CD14-positive monocyte (primary cell): ENCODE data around the gene CCL25. TPM values are rescaled to one million over a fixed set of nuclear protein-coding genes. Genes with fewer than 3 reads are reported as not detected.

ENCODE experiments used
- DNase-seq, 3 donors: peaks; one replicate each; pipeline ENCODE4 v3.0.0-alpha.2; 2011 to 2022
- H2AFZ ChIP-seq: 2 replicates; pipeline ENCODE4 v1.6.0; 2012; ENCODE audit warnings: mild to moderate bottlenecking, low read depth, low read length, inconsistent platforms; ENCODE audit not compliant: insufficient read depth, poor library complexity, severe bottlenecking
- H3K27ac ChIP-seq, 2 donors: 1 replicate in 1 of 2; 2 replicates in 1 of 2; pipeline ENCODE4 v1.5.1; 2012 to 2013; ENCODE audit warnings: low read length in 2 of 2, control low read depth in 1 of 2, inconsistent platforms in 1 of 2, low read depth in 1 of 2, mild to moderate bottlenecking in 1 of 2
- H3K27me3 ChIP-seq, 2 donors: one replicate each; pipeline versions ENCODE4 v1.6.0 to v1.6.1; 2011 to 2013; ENCODE audit warnings: low read length in 2 of 2; ENCODE audit not compliant: control insufficient read depth in 2 of 2, insufficient read depth in 2 of 2
- H3K36me3 ChIP-seq, 2 donors: replicated peaks in 1 of 2; 1 replicate in 1 of 2; 2 replicates in 1 of 2; pipeline versions ENCODE4 v1.5.1 to v1.6.1; 2012 to 2013; ENCODE audit warnings: low read length in 2 of 2, control low read depth in 1 of 2, inconsistent platforms in 1 of 2, mild to moderate bottlenecking in 1 of 2; ENCODE audit not compliant: insufficient read depth in 2 of 2, control insufficient read depth in 1 of 2
- H3K4me1 ChIP-seq, 2 donors: 1 replicate in 1 of 2; 2 replicates in 1 of 2; pipeline versions ENCODE4 v1.5.1 to v1.6.1; 2012 to 2013; ENCODE audit warnings: low read length in 2 of 2, control low read depth in 1 of 2, inconsistent platforms in 1 of 2, mild to moderate bottlenecking in 1 of 2, moderate library complexity in 1 of 2; ENCODE audit not compliant: insufficient read depth in 2 of 2, control insufficient read depth in 1 of 2
- H3K4me2 ChIP-seq: replicated peaks from 2 replicates; pipeline ENCODE3; 2012; ENCODE audit warnings: low read length, moderate library complexity, mild to moderate bottlenecking; ENCODE audit not compliant: poor library complexity, severe bottlenecking; ENCODE audit errors: extremely low read depth
- H3K4me3 ChIP-seq, 3 experiments: fragments of 200-600 bp in 1 of 3; sonication (generic) in 1 of 3; replicated peaks in 1 of 3; 1 replicate in 2 of 3; 2 replicates in 1 of 3; pipeline ENCODE4 v1.5.1; 2011 to 2013; ENCODE audit warnings: low read length in 3 of 3, mild to moderate bottlenecking in 3 of 3, control low read depth in 2 of 3, low read depth in 2 of 3, inconsistent platforms in 1 of 3, moderate library complexity in 1 of 3
- H3K79me2 ChIP-seq: 2 replicates; pipeline ENCODE4 v1.6.0; 2012; ENCODE audit warnings: mild to moderate bottlenecking, control low read depth, inconsistent platforms, low read length, moderate library complexity; ENCODE audit not compliant: insufficient read depth
- H3K9ac ChIP-seq: 2 replicates; pipeline ENCODE4 v1.6.0; 2017; ENCODE audit warnings: low read length, mild to moderate bottlenecking; ENCODE audit not compliant: insufficient read depth, poor library complexity, severe bottlenecking
- H3K9me3 ChIP-seq, 2 donors: replicated peaks in 1 of 2; 1 replicate in 1 of 2; 2 replicates in 1 of 2; pipeline versions ENCODE4 v1.5.1 to v1.6.1; 2012 to 2013; ENCODE audit warnings: low read length in 2 of 2, control low read depth in 1 of 2; ENCODE audit not compliant: control insufficient read depth in 1 of 2, insufficient read depth in 1 of 2
- H4K20me1 ChIP-seq: 2 replicates; pipeline ENCODE4 v1.6.0; 2012; ENCODE audit warnings: mild to moderate bottlenecking, low read length, control low read depth, moderate library complexity; ENCODE audit not compliant: insufficient read depth
- H3K27ac Mint-ChIP-seq, 7 donors: one replicate each; pipeline ENCODE4 v1.8.0; 2020; ENCODE audit warnings: mild to moderate bottlenecking in 7 of 7, mixed read lengths in 7 of 7, moderate library complexity in 6 of 7, inconsistent platforms in 2 of 7
- H3K27me3 Mint-ChIP-seq, 3 donors: one replicate each; pipeline ENCODE4 v1.8.0; 2021 to 2022; ENCODE audit warnings: low read depth in 3 of 3, mild to moderate bottlenecking in 3 of 3, mixed read lengths in 3 of 3, moderate library complexity in 3 of 3, inconsistent platforms in 1 of 3
- H3K36me3 Mint-ChIP-seq, 2 donors: one replicate each; pipeline ENCODE4 v1.8.0; 2020; ENCODE audit warnings: mixed read lengths in 2 of 2, inconsistent platforms in 1 of 2, mild to moderate bottlenecking in 1 of 2
- H3K4me1 Mint-ChIP-seq: one replicate; pipeline ENCODE4 v1.8.0; 2020; ENCODE audit warnings: mild to moderate bottlenecking, mixed read lengths
- H3K4me3 Mint-ChIP-seq, 2 donors: one replicate each; pipeline ENCODE4 v1.8.0; 2020; ENCODE audit warnings: mild to moderate bottlenecking in 2 of 2, mixed read lengths in 2 of 2, moderate library complexity in 1 of 2
- H3K9me3 Mint-ChIP-seq, 7 donors: one replicate each; pipeline ENCODE4 v1.8.0; 2020 to 2022; ENCODE audit warnings: mixed read lengths in 7 of 7, mild to moderate bottlenecking in 6 of 7, moderate library complexity in 6 of 7, inconsistent platforms in 2 of 7
- WGBS: methylation state at CpG from one replicate; pipeline ENCODE4 v1.1.5; 2013; ENCODE audit warnings: missing lambda C conversion rate; ENCODE audit not compliant: insufficient coverage; 5-methylcytosine and 5-hydroxymethylcytosine counted together
- intact Hi-C, 2 donors: fragments of 100-400 bp; cut with micrococcal nuclease; formaldehyde crosslinking; loops; one replicate each; pipeline versions ENCODE4 v1.15.0 to v1.15.1; 2023
- polyA plus RNA-seq, 3 donors: library from polyadenylated mRNA; depleted of rRNA in 1 of 3; unstranded in 2 of 3; stranded (reverse) in 1 of 3; fragments of 300-500 nt in 2 of 3; fragments of >200 nt in 1 of 3; fragmentation: Illumina TruSeq in 2 of 3; gene quantifications; 1 replicate in 2 of 3; 2 replicates in 1 of 3; pipeline ENCODE4 v1.2.3, GENCODE V29; 2012 to 2021
- TF ChIP-seq, protein P1 (sequence below): fragments of 200-600 bp; IDR thresholded peaks from one replicate; pipeline ENCODE4 v1.8.0; 2022; ENCODE audit warnings: antibody characterized with exemption, mild to moderate bottlenecking

The CCL25 gene
- polyA plus RNA-seq, 3 donors = not detected

DNA sequence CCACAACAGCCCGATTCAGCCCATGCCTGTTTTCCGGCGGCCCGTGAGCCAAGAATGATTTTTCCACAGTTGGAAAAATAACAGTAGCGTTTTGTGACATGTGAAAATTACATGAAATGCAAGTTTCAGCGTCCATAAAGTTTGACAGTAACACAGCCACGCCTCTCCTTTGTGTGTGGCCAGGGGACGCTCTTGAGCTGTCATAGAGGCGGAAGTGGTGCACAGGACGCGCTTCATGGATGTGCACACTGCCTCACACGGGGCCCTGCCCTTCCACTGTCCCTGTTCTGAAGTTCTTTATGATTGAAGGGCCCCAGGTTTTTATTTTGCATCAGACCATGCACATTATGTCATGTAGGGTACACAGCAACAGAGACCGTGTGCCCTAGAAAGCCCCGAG lies 34.8 kb upstream of the CCL25 start:
- peaks cover 7% of the 10 kb centered on the region for H3K4me1 Mint-ChIP-seq
- H3K79me2 ChIP-seq = no peaks in the 10 kb centered on the region
- peak overlapping the region; percentile 24 for H2AFZ ChIP-seq
- no peaks in the 10 kb centered on the region for H3K4me1 ChIP-seq
- no peak overlapping the region for H3K27ac ChIP-seq
- H3K9me3 Mint-ChIP-seq = no peaks in the 10 kb centered on the region
- H3K4me2 ChIP-seq = no peak overlapping the region
- H3K4me3 Mint-ChIP-seq = no peak overlapping the region
- TF ChIP-seq, protein P1, sequence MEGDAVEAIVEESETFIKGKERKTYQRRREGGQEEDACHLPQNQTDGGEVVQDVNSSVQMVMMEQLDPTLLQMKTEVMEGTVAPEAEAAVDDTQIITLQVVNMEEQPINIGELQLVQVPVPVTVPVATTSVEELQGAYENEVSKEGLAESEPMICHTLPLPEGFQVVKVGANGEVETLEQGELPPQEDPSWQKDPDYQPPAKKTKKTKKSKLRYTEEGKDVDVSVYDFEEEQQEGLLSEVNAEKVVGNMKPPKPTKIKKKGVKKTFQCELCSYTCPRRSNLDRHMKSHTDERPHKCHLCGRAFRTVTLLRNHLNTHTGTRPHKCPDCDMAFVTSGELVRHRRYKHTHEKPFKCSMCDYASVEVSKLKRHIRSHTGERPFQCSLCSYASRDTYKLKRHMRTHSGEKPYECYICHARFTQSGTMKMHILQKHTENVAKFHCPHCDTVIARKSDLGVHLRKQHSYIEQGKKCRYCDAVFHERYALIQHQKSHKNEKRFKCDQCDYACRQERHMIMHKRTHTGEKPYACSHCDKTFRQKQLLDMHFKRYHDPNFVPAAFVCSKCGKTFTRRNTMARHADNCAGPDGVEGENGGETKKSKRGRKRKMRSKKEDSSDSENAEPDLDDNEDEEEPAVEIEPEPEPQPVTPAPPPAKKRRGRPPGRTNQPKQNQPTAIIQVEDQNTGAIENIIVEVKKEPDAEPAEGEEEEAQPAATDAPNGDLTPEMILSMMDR = peak; percentile 55
- H4K20me1 ChIP-seq = no peaks in the 10 kb centered on the region
- intact Hi-C loops = loop anchor here in 1 of 2 donors (10.0 kb wide), 1 partner anchor 237 kb away; no protein-coding TSS in a partner anchor
- WGBS = 63% methylated on average over 14 of the region's 14 CpGs
- no peak overlapping the region for H3K4me3 ChIP-seq
- peak overlapping the region in 2 of 7 donors; percentile 2 to 37 for H3K27ac Mint-ChIP-seq
- peaks cover 0 to 3% of the 10 kb centered on the region in 2 donors for H3K36me3 Mint-ChIP-seq
- no peaks in the 10 kb centered on the region for H3K9me3 ChIP-seq
- H3K9ac ChIP-seq = no peak overlapping the region
- peaks cover 0 to 4% (median 4%) of the 10 kb centered on the region in 3 donors for H3K27me3 Mint-ChIP-seq
- peak; percentile 26 to 37 (median 36) for DNase-seq
- no peaks in the 10 kb centered on the region for H3K27me3 ChIP-seq
- H3K36me3 ChIP-seq = no peaks in the 10 kb centered on the region

DNA sequence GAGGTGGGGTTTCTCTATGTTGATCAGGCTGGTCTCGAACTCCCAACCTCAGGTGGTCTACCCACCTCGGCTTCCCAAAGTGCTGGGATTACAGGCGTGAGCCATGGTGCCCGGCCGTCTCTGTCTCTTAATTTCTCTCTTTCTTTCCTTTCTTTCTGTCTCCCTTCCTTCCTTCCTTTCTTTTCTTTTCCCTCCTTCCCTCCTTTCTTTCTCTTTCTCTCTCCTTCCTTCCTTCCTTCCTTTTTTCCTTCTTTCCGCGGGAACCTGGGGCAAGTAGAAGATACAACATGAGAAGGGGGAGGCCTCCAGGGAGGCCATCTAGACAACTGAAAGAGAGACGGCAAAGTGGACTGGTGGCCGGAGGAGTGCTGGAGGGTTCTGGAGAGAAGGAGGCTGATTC lies 31.9 kb upstream of the CCL25 start:
- Mint-ChIP-seq H3K36me3 (no peaks in the 10 kb centered on the region), H3K4me1 (peaks cover 7% of the 10 kb centered on the region), H3K27me3 (peaks cover 0 to 9% (median 4%) of the 10 kb centered on the region in 3 donors), H3K27ac (no peak overlapping the region), H3K9me3 (no peaks in the 10 kb centered on the region), H3K4me3 (no peak overlapping the region)
- Histone ChIP-seq H4K20me1 (no peaks in the 10 kb centered on the region), H3K9ac (no peak overlapping the region), H3K4me3 (no peak overlapping the region), H3K79me2 (no peaks in the 10 kb centered on the region), H2AFZ (no peak overlapping the region), H3K36me3 (no peaks in the 10 kb centered on the region), H3K4me2 (no peak overlapping the region), H3K9me3 (no peaks in the 10 kb centered on the region), H3K27ac (no peak overlapping the region), H3K27me3 (no peaks in the 10 kb centered on the region), H3K4me1 (no peaks in the 10 kb centered on the region)
- WGBS = 90% methylated on average over 5 of the region's 9 CpGs
- no peak for DNase-seq
- intact Hi-C loops = no loop called here
- TF ChIP-seq, protein P1 = no peak
